Measurements from ENCODE around the gene NRXN3.

NRXN3 gene

DNA sequence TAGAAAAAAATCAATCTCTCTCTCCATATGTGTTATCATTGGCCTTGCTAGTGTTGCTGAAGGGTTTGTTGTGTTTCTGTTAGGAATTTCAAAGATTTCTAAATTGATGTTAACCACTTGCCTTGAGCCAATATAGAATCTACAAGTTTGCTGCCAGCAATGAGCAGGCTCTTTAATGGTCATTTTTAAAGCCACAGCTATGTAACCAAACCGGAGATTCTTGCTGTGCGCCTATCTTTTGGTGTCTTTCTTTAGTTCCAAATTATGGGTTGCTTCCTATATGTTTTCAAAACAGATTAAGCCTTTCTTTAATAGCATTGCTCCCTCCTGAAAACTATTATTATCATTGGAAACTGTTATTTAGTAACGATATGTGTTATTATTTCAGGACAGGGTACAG lies 1495.4 kb downstream of the NRXN3 start:
- DNase-seq = no peak

DNA sequence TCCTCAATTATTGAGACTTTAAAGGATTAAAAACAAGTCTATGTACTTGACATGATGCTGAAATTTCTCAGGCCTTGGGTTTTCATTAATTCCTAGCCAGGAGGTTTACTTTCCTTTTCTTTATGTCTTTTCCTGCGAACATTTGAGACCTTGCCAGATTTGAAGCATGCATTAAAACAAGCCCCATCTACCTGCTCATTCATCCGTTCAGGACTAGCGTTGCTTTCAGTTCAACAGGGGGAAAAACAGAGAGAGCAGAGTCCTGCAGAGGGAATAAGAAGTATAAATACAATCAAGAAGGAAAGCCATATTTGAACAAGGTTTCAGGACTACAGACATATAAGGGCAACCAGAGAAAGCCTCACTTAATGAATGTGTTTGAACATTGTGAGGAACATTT lies 1498.8 kb downstream of the NRXN3 start:
- DNase-seq = peak; percentile 89

GRCh38 chr14:79670811-79671210 lies 1500.6 kb downstream of the NRXN3 start:
- peak; percentile 93 for DNase-seq

- DNase-seq = no peak
Observed at GRCh38 chr14:79680087-79680486, 1509.9 kb downstream of the NRXN3 start.

- no peak for DNase-seq
Observed at GRCh38 chr14:79686196-79686595, 1516.0 kb downstream of the NRXN3 start.

DNA sequence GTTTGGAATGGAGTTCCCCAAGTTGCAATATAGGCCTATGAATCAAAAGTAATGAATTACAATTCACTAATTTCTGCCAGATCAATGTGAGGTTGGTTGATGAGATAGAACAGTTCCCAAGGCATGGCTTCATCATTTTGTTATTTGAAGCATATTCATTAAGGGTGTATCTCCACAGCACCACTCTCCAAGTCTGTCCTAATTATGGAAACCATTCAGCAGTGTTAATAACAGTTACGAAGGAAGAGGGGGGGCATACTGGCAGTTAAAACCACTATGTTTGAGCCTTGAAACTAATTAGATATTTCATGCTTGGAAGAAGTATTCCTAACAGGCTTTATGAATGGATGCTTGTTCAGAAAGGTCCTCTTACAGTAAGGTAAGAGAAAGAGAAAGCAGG lies 1520.8 kb downstream of the NRXN3 start:
- DNase-seq = no peak

DNA sequence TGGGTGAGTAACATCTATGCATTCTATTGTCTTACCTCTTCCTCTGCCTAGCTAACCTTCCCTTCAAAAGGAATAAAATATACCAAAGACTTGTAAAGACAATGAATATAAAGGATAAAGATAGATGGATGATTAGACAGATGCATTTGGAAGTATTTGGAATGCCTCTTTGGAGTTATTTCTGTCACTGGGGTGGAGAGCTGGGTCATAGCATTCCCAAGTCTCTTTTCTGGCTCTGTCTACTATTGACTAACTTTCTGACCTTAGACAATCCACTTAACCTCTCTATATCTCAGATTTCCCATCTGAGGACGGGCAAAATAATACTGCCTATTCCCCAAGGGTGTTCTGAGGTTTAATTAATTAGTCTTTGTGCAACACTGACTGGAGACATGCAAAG lies 1523.8 kb downstream of the NRXN3 start:
- peak; percentile 42 for DNase-seq

- DNase-seq = no peak
Observed at GRCh38 chr14:79695307-79695706, 1525.1 kb downstream of the NRXN3 start.

GRCh38 chr14:79698298-79698711 lies 1528.1 kb downstream of the NRXN3 start:
- no peak for DNase-seq

DNA sequence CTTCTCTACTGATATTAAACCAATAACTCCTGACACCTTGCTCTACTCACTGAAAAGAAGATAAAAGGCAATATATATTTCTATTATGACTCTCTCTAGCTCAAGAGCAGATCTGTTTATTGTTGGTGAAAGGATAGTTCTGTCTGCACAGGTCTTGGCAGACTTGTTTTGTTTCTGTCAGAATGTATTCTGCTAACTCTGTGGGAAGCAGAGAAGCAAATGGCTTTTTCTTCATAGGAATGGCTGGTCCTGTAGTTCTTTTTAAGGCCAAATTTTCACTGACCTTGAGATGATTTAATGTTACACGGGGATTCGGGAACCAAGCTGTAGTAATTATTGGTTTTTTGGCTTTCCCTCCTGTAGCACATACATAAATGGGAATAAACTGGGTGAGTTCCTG lies 1529.0 kb downstream of the NRXN3 start:
- DNase-seq = no peak

DNA sequence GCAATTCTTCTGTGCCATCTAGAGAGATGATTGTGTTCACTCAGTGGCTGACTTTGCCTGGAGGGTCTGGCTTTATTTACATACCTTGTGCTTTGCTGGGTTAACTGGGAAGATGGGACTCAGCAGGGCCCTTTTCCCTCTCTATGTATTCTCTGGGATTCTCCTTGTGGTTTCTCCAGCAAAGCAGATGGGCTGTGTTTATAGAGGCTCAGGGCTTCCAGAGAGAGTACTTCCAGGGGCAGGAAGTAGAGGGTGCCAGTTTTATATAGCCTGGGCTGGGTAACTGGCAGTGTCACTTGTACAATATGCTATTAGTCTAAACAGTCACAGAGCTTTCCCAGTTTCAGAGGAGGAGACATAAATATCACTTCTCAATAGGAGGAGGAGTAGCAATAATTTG lies 1531.2 kb downstream of the NRXN3 start:
- DNase-seq = peak; percentile 87

DNA sequence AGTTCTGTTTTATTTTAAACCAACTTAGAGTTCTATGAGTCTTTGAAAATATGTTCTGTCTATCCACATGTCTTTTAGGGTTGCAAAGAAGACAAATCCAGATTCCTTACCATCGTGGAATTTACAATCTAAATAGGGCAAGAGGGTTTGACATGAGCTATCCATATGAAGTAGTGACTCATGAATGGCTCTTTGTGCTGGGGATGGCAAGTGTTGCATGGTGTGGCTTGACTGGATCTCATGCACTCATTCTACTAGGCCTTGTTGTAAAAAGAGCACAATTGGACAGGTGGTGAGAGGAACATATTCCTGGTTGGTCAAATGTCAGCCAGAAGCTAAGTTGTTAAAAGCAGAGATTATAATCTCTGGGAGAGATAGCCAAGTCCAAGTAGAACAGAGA lies 1532.0 kb downstream of the NRXN3 start:
- DNase-seq = no peak

- DNase-seq = no peak
Observed at GRCh38 chr14:79703209-79703608, 1533.0 kb downstream of the NRXN3 start.

- DNase-seq = no peak
Observed at GRCh38 chr14:79704041-79704807, 1534.1 kb downstream of the NRXN3 start.

- peak; percentile 70 for DNase-seq
Observed at GRCh38 chr14:79705126-79705894, 1535.1 kb downstream of the NRXN3 start.

GRCh38 chr14:79706382-79706781 lies 1536.2 kb downstream of the NRXN3 start:
- DNase-seq = no peak

DNA sequence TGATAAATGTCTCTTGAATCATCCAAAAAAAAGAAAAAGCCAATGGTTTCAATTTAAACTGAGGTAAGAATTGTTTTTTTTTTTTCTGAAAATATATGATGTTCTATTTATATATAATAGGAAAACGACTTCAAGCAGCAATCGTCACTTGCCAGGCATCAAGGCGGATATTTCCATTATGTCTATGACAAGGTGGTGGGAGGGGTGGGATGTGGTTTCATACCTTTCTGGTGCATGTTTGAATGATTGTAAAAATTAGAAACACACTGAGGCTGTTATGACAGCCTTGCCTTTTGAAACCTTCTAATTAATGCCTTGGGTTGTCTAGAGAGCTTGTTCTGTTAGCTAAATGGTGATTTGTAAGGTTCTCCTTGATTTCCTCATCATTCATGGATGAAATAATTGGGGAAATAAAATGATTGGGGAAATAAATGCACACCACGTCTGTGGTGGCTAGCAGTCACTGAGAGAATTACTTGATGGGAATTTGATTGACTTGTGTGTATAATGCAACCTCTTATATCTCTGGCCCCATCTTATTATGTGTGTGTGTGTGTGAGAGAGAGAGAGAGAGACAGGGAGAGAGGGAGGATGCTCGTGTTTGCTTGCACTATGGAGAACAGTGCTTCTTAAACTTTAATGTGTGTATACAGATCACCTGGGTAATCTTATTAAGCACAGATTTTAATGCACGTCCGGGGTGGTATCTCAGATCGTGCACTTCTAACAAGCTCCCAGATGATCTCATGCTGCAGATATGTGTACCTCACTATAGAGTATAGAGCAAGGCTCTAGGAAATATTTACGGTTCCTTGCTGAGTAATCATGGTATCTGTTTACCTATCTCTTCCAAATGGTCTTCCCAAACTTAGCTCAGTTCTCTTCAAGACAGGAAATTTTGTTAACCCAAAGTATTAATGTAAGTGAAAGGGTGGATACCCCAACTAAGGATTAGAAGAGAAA lies 1538.5 kb downstream of the NRXN3 start:
- peak; percentile 87 for DNase-seq

DNA sequence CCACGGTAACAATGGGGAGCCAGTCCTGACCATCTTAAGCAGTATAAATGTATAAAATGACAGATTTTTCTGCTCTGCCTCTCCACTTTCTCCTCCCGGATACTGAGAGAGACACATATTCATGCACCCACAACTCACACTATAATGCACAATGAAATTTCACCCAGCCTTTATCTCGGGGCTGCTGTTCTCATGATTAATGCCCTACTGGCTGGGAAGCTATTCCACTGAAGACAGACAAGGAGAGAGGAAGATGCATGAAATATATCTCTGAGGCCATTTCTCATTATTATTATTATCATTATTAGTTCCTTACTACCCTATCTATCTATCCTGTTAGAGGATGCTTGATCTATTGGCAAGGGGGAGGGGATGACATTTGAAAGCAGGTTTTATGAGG lies 1539.4 kb downstream of the NRXN3 start:
- peak; percentile 77 for DNase-seq

DNA sequence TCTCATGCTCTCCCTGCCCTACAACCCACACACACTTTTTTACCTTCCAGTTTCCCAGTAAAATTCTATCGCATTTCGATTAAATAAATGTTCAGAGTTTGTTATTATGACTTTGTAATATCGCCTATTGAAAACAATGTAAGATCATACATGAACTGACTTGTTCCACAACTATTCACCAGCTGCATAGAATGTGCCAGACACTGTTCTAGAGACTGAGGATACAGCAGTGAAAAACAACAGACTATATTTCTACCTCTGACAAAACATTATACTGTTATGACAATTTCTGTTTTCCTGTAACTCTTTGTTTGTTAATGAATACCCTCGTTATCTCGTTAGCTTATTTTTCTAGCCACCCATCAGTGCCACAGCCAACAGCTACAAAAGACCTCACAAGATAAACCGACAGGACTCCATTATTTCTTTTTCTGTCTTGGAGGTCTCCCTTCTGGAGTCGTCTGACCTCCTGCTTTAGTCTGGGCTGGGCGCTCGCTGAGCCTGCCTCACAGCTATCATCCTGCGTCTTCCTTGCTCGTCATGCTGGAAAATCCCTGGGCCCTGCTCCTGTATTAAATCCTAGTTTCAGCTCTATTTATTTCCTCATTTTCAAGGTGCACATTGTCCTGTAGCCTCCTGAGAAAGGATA lies 1542.3 kb downstream of the NRXN3 start:
- no peak for DNase-seq

- DNase-seq = no peak
Observed at GRCh38 chr14:79721399-79722084, 1551.4 kb downstream of the NRXN3 start.

- peak; percentile 33 for DNase-seq
Observed at GRCh38 chr14:79724934-79725717, 1555.0 kb downstream of the NRXN3 start.
